ENCODE results near the gene TNFRSF1A.

TNFRSF1A gene

DNA sequence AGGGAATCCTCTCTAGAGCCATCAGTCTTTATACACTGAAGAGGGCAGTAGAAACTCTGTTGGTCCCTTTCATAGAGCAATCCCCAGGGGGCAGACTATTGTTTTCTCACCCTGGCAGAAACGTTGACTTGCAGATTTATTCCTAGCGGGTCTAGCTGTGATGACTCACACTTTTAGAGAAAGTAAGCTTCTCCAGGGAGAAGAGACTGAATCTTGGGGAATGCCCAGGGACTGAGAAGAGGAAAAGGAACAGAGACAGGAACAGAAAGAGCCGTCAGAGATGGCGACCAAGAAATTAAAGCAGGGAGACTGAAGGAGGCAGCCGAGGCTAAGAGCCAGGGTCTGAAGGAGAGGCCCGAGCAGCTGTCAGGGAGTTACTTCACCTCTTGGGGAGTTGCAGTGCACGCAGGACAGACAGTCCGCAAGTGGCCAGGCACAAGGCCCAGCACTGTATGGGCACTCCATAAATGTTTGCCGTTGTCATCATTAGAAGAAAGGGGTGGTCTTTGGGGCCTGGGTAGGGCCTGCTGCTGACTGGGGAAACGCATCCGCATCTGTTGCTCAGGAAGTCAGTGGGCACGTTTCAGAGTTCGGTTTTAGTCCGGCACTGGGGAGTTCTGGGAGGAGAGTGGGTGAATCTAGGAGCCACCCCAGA lies 18.4 kb downstream of the TNFRSF1A start:
- no peak for DNase-seq (ENCODE audit: low read depth)

GRCh38 chr12:6322969-6323339 lies 18.9 kb downstream of the TNFRSF1A start:
- DNase-seq (ENCODE audit: low read depth) = no peak

GRCh38 chr12:6322352-6322751 lies 19.5 kb downstream of the TNFRSF1A start:
- no peak for DNase-seq (ENCODE audit: low read depth)

DNA sequence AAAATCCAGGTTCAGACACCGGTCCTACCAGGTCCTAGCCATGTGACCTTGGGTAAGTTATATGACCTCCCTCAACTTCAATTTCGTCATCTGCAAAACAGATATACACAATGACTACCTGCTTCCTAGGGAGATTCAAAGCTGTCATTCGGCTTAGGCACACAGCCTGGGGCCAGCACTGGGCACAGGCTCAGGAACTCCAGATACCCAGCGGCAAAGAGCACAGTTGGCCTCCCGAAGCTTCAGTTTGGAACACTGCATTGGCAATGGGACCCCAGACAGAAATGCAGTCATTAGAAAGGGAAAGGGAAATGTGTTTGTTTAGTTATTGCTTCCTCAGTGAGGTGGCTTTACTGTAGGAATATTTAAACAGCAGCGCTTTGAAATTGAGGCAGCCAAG lies 20.0 kb downstream of the TNFRSF1A start:
- DNase-seq (ENCODE audit: low read depth) = no peak

DNA sequence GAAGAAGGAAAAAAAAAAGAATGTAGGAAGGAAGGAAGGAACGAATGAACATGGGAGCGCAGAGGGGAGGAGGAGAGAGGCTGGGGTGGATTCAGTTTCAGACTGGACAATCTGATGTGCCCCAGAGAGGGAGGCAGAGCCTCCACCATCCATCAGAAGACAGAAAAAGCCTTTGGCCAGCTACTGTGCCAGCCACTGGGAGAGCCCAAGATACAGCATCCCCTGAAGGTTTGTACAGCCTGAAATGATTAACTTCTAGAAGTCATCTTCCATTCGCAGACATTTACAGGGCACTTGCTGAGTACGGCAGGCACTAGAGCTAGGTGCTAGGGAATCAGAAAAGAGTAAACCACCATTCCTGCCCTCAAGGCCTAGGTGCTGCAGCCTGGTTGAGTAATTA lies 22.4 kb downstream of the TNFRSF1A start:
- no peak for DNase-seq (ENCODE audit: low read depth)

DNA sequence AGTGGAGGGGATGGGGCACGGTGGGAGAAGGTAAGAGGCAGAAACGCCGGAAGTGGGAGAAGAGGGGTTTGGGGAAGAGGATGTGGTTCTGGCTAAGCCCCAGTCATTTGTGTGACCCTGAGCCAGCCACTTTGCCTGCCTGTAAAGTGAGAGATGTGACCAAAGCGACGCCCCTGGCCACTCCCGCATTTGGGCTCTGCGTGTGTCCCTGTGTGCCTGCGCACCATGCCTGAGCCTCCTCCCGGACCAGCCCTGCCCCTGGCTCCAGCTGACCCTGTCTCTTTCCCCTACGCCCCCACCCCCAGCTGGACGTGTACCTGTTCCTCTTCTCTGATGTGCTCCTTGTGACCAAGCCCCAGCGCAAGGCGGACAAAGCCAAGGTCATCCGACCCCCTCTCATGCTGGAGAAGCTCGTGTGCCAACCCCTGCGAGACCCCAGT lies 23.4 kb downstream of the TNFRSF1A start:
- DNase-seq (ENCODE audit: low read depth) = no peak

- no peak for DNase-seq (ENCODE audit: low read depth)
Observed at GRCh38 chr12:6317693-6318439, 24.0 kb downstream of the TNFRSF1A start.

GRCh38 chr12:6316921-6317692 lies 24.8 kb downstream of the TNFRSF1A start:
- no peak for DNase-seq (ENCODE audit: low read depth)

DNA sequence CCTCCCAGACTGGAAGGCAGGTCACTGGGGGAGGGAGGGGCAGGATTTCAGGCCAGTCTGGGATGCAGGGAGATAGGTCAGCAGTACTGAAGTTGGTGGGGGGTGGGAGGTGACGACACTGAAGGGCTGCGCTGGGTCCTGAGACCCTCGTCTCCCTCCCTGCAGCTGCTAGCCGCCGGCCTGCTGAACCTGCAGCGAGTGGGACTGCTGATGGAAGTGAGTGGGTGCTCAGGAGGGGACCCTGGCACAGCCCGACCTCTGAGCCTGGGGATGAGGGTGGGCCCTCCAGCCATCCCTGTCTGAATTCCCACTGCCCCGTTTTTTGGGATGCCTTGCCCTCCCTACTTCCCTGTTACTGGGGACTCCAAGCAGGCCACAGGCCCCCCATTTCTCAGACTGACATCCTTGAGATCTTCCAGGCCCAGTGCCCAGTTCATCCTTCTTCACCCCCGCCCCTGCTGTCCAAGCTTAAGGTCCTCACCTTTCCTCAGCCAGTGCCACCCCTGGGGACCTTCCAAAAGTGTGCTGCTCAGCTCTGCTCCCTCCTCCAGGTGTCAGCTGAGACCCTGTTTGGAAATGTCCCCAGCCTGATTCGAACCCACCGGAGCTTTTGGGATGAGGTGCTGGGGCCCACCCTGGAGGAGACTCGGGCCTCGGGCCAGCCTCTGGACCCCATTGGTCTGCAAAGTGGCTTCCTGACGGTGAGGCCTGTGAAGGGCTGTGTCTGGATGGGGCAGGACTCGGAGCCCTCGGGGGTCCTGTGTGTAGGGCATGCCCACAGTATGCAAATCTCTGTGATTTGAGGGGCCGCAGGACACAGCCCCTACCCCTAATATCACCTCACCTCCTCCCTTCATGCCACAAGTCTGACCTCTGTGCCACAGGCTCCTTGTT lies 25.9 kb downstream of the TNFRSF1A start:
- no peak for DNase-seq (ENCODE audit: low read depth)

DNA sequence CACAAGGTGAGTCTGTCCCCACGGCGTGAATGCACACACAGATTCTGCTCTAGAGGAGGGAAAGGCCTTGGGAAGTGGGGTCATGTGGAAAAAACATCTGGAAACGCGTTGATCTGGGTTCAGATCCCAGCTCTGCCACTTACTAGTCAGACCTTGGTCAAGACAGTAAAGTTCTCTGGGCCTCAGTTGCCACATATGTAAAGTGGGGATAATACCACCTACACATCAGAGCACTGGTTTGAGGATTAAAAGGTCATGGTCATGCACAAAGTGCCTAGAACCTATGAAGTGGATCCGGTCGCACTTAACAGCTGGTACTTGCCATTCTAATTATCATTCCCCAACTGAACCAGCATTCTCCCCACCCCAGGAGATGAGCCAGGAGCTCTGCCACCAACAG lies 26.7 kb downstream of the TNFRSF1A start:
- DNase-seq (ENCODE audit: low read depth) = no peak

DNA sequence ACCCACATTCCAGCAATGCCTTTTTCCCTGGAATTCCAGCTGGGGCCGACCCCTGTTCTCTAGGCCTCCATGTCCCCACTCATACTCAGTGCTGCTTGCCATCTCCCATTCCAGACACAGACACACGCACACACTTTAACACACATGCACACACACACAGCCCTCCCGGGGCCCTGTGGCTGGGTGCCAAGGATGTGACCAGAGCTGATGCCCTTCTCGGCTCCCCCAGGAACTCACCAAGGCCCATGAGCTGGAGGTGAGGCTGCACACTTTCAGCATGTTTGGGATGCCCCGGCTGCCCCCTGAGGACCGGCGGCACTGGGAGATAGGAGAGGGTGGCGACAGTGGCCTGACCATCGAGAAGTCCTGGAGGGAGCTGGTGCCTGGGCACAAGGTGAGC lies 27.1 kb downstream of the TNFRSF1A start:
- DNase-seq (ENCODE audit: low read depth) = no peak

DNA sequence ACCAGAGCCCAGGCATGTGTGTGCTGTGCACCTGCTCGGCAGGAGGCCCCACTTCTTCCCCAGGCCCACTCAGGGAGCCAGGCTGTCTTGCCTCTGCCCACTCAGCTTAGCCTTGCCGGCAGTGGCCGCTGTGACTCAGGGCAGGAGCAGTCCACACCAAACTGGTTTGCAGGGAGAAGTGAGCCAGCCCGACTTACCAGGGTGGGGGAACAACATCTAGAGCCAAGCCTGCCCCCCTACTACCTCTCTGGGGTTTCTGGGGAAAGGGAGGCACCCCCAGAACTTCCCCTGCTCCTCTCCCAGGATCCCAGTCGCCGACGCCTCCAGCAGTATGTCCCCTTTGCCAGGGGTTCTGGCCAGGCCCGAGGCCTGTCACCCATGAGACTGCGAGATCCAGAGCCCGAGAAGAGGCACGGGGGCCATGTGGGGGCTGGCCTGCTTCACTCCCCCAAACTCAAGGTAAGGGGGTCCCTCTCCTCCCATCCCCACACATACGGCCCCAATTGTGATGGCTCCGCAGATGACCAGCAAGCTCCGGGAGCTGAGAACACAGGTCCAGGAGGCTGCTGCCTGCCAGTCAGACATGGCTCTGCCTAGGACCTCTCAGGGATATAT lies 28.4 kb downstream of the TNFRSF1A start:
- DNase-seq (ENCODE audit: low read depth) = no peak

GRCh38 chr12:6312529-6313325 lies 29.1 kb downstream of the TNFRSF1A start:
- DNase-seq (ENCODE audit: low read depth) = no peak

- no peak for DNase-seq (ENCODE audit: low read depth)
Observed at GRCh38 chr12:6311822-6312528, 29.9 kb downstream of the TNFRSF1A start.

GRCh38 chr12:6310771-6311610 lies 30.9 kb downstream of the TNFRSF1A start:
- no peak for DNase-seq (ENCODE audit: low read depth)

DNA sequence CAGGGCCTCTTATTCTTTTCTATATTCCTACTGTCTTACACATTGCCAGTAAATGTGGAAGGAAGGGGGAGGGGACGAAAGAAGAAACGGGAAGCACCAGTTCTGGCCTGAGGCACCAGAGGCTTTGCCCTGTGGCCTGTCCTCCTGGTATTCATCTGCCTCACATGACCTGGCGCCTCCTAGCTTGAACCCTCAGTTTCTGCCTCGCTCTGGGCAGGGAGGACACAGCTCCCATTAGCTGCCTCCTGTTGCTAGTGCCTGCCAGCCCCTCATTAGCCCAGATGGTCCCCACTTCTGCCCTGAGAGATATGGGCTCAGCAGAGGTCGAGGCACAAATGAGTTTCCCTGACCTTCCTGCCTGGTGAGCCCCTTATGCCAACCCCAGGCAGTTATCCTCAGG lies 34.3 kb downstream of the TNFRSF1A start:
- DNase-seq (ENCODE audit: low read depth) = no peak

DNA sequence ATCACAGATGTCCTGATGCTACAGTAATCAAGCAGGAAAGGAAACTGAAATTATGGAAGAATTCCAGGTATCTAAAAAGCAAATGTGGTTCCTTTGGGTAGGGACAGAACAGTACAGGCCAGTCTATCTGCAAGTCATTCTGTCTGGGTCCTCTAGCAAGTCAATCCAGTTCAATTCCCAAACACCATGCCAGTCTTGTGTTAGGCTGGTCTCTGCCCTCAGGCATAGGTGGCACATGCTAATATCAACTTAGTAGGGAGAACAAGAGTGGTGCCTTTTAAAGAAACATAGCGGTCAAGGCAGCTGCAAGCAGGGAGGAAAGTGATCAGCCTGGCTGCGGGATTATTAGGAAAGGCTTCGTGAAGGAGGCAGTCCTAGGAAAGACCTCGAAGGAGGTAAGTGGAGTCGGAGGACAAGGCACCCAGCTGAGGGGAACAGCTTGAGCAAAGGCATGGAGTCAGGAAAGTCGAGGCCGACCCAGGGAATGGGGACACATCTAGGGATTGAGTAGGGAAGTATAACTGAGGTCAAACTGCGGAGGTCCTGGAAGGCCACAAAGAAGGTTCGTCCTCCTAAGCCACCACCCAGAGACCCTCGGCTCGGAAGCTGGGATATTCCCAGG lies 35.2 kb downstream of the TNFRSF1A start:
- no peak for DNase-seq (ENCODE audit: low read depth)

DNA sequence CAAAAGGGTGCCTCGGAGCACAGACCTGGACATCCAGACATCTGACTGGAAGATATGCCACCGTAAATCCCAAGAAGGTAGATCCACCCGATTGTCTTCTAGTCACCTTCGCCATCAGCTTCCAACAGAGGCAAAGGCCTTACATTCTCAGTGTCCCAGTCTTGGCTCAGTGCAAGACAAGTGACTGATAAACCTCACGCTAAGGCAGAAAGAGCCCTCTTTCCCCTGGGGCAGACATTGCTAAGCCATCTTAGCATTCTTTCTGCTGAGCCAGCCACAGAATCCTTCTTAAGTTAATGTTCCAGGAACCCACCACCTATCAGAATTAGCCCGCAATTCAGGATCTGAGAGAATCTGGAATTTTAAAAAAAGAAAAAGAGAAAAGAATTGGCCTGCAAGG lies 35.7 kb downstream of the TNFRSF1A start:
- no peak for DNase-seq (ENCODE audit: low read depth)

DNA sequence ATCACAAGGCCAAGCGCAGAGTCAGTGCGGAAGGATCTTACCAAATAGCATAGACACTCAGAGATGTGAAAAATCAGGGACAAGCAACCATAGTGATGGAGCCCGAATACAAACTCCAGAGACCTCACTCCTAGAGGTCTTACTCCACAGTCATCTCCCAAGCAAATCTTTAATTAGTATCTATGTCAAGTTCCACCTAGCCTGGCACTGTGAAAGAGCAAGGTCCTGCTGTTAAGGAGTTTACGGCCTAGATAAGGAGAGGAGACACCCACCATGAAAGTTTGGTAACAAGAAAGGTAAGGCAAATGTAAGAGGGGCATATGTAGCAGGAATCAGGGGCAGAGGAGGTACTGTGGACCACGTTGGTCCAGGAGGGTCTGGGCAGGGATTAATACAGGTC lies 38.8 kb downstream of the TNFRSF1A start:
- no peak for DNase-seq (ENCODE audit: low read depth)

All from T-helper 22 cell (primary cell).